Mammary epithelial cell (primary cell): ENCODE measurements around the gene RMND5B.

Experiments used
- CTCF ChIP-seq, 2 donors: IDR thresholded peaks in 1 of 2; conservative IDR thresholded peaks in 1 of 2; 2 replicates each; pipeline ENCODE4 v1.5.1; 2011 to 2012; ENCODE audit warnings: inconsistent platforms in 2 of 2, low read length in 2 of 2, mild to moderate bottlenecking in 2 of 2, control low read depth in 1 of 2, low read depth in 1 of 2; ENCODE audit not compliant: insufficient read depth in 1 of 2; ENCODE audit errors: extremely low read depth in 1 of 2
- EZH2 ChIP-seq: IDR thresholded peaks from 2 replicates; pipeline ENCODE4 v1.6.1; 2012; ENCODE audit warnings: low read length, inconsistent platforms, borderline replicate concordance

DNA sequence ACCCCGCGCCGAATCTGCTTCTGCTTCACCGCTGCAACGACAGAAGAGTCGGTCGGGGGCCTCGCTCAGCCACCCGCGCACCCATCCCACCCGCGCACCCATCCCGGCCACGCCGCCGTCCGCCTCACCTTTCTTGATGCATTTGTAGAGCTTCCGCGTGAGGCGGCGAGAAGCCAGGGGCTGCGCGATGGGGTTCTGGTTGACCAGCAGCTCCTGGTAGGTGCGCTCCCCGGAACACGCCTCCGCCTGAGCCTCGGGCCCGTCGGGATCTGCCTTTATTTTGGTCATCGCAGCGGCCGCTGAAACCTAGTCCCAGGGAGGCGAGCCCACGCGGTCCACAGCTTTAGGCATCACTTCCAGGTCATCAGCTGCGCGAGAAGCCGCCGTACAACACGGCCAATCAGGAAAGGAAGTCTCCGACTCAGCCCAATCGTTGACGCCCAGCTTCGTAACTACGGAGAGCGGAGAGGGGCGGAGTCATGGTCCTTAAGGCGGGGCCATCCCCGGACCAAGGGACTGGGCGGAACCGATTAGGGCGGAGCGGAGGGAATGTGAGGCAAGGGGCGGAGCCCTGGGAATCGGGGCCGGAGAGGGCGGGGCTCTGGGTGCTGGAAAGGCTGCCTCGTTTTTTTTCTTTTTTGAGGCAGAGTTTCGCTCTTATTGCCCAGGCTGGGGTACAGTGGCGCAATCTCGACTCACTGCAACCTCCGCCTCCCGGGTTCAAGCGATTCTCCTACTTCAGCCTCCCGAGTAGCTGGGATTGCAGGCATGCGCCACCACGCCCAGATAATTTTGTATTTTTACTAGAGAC, 22.9 kb downstream of the RMND5B start, which contains the start of gene NHP2:
- TF ChIP-seq CTCF (conservative IDR thresholded peaks at IDR 0.05 in 1 of 2, IDR thresholded peaks at IDR 0.05 in 1 of 2; ENCODE audit: extremely low read depth in 1 of 2, insufficient read depth in 1 of 2, low read depth in 1 of 2, low read length in 2 of 2) (no peak), EZH2 (no peak)
